ENCODE results near the gene BEND7. TPM values are rescaled to one million over a fixed set of nuclear protein-coding genes. Genes with fewer than 3 reads are reported as not detected.
"Not testable (repeated sequence)": the region's sequence is repeated elsewhere in the genome, so short reads cannot be mapped to it uniquely, and the experiment has no call there.

Gene BEND7, protein sequence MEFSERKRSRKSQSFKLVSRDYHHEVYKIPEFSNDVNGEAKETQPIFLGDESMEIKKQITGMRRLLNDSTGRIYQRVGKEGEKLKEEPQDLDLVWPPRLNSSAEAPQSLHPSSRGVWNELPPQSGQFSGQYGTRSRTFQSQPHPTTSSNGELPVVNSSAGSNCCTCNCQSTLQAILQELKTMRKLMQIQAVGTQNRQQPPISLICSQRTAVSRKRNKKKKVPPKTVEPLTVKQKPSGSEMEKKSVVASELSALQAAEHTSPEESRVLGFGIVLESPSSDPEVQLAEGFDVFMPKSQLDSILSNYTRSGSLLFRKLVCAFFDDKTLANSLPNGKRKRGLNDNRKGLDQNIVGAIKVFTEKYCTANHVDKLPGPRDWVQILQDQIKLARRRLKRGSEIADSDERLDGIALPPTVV
- polyA plus RNA-seq (ENCODE audit: insufficient read length in 4 of 4): 10 to 100 TPM; 29.5 to 39.1 (median 32.9) TPM

- DNase-seq (ENCODE audit: low read depth in 4 of 4, low spot score in 3 of 4): no peak
These were observed at the start of gene BEND7 for GRCh38 chr10:13528875-13529713. Gene BEND7, minus strand, starts transcription at chr10:13529014. Its CDS starts 481 bp downstream, at chr10:13528533.

DNA sequence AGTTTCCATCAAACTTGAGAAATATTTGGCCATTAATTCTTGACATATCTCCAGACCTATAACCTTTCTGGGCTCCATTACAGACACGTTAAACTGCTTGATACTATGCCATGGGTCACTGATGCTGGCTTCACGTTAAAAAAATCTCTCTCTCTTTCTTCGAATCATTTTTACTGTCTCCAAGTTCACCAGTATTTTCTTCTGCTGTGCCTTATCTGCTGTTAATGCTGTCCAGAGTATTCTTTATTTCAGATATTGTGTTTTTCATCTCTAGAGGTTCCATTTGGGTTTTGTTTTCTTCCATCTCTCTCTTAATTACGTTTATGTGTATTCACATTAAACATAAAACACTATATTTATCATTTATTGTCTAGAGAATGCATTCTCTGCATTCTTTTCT is 45.1 kb upstream of the BEND7 start:
- no peak for DNase-seq (ENCODE audit: low read depth in 4 of 4, low spot score in 3 of 4)

- no peak for DNase-seq (ENCODE audit: low read depth in 4 of 4, low spot score in 3 of 4)
These were observed 42.7 kb upstream of the BEND7 start for GRCh38 chr10:13571541-13571940.

DNA sequence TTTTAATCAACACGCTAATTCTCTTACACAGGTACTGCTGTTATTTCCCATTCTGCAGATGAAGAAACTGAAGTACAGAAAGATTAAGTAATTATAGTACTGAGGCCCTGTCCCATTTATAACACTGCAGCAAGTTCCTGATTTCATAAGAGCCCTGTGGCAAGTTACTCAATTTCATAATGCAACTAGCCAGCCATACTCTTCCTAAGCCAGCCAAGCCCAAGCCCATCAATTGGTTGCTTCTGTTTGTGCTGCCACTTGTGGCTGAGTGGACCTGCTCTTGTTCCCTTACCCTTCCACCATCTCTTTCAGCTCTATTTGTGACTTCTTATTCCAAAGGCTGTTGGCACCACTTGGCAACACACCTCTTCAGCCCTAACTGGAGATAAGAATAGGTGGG is 38.2 kb upstream of the BEND7 start:
- no peak for DNase-seq (ENCODE audit: low read depth in 4 of 4, low spot score in 3 of 4)

GRCh38 chr10:13564576-13564975 is 35.8 kb upstream of the BEND7 start:
- DNase-seq (ENCODE audit: low read depth in 4 of 4, low spot score in 3 of 4): no peak

GRCh38 chr10:13563481-13564445 is 34.9 kb upstream of the BEND7 start:
- no peak for DNase-seq (ENCODE audit: low read depth in 4 of 4, low spot score in 3 of 4)

DNA sequence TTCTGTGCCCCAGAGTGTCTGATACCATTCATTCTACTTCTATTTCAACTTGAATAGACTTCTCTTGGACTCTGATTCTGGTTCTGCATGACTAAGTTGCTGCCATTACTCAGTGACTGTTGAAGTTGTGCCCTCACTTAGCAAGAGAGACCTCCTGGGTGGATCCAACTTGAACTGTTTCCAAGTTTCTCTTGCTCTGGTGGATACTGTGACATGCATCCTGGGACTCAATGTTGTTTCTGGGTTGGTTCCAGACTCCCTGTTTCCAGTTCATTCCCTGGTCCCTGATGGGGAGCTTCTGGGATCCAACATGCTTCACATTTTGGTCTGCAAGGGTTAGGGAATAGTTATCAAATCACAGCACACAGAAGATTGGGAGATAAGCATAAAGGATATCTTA is 31.8 kb upstream of the BEND7 start:
- DNase-seq (ENCODE audit: low read depth in 4 of 4, low spot score in 3 of 4): peak in 1 of 4 donors; percentile 39

- DNase-seq (ENCODE audit: low read depth in 4 of 4, low spot score in 3 of 4): no peak
These were observed 30.4 kb upstream of the BEND7 start for GRCh38 chr10:13559124-13559700.

- no peak for DNase-seq (ENCODE audit: low read depth in 4 of 4, low spot score in 3 of 4)
These were observed 27.2 kb upstream of the BEND7 start for GRCh38 chr10:13555884-13556510.

- no peak for DNase-seq (ENCODE audit: low read depth in 4 of 4, low spot score in 3 of 4)
These were observed 22.0 kb upstream of the BEND7 start for GRCh38 chr10:13550802-13551201.

DNA sequence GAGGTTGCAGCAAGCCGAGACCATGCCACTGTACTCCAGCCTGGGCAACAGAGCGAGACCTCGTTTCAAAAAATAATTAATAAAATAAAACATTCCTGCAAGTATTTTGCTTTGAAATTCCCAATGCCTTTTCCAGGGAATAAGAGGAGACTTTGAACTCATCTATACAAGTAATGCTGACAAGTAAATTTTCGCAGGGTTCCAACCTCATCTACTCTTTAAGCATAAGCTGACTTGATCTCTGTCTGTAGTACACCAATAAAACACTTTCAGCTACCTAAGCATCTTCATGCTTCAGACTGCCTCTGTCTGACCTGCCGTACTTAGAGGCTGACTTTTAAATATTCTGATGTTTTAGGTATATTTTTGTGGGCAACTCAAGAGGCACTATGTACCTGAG is 13.7 kb upstream of the BEND7 start:
- no peak for DNase-seq (ENCODE audit: low read depth in 4 of 4, low spot score in 3 of 4)

DNA sequence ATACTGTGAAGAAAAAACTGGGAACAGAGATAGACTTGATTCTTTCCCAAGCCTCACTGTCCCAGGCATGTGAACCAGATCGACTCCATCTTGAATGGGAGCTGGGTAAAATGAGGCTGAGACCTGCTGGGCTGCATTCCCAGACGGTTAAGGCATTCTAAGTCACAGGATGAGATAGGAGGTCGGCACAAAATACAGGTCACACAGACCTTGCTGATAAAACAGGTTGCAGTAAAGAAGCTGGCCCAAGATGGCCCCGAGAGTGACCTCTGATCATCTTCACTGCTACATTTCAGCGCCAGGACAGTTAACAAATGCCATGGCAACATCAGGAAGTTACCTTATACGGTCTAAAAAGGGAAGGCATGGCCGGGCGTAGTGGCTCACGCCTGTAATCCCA is 9.2 kb upstream of the BEND7 start:
- not testable (repeated sequence) for DNase-seq (ENCODE audit: low read depth in 4 of 4, low spot score in 3 of 4)

GRCh38 chr10:13536674-13537366 is 8.0 kb upstream of the BEND7 start:
- DNase-seq (ENCODE audit: low read depth in 4 of 4, low spot score in 3 of 4): peak in 2 of 4 donors; percentile 51 to 65

DNA sequence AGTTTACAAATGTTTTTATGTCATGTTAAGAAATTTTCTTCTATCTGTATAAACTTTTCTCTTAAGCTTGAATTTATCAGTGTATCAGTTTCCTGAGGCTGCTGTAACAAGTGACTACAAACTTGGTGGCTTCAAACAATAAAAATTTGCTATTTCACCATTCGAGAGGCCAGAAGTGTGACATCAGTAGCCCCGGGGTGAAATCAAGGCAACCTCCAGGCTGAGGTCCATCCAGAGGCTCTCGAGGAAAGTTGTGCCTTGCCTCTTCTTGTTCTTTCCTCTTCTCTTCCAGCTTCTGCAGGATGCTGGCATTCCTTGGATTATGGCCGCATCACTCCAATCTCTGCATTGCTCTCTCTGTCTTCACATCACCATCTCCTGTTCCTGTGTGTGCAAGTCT is 6.5 kb upstream of the BEND7 start:
- no peak for DNase-seq (ENCODE audit: low read depth in 4 of 4, low spot score in 3 of 4)

GRCh38 chr10:13529714-13529973 is 830 bp upstream of the BEND7 start:
- no peak for DNase-seq (ENCODE audit: low read depth in 4 of 4, low spot score in 3 of 4)

GRCh38 chr10:13528123-13528874 is 515 bp downstream of the BEND7 start:
- no peak for DNase-seq (ENCODE audit: low read depth in 4 of 4, low spot score in 3 of 4)

GRCh38 chr10:13527864-13528122 is 1.0 kb downstream of the BEND7 start:
- DNase-seq (ENCODE audit: low read depth in 4 of 4, low spot score in 3 of 4): no peak

DNA sequence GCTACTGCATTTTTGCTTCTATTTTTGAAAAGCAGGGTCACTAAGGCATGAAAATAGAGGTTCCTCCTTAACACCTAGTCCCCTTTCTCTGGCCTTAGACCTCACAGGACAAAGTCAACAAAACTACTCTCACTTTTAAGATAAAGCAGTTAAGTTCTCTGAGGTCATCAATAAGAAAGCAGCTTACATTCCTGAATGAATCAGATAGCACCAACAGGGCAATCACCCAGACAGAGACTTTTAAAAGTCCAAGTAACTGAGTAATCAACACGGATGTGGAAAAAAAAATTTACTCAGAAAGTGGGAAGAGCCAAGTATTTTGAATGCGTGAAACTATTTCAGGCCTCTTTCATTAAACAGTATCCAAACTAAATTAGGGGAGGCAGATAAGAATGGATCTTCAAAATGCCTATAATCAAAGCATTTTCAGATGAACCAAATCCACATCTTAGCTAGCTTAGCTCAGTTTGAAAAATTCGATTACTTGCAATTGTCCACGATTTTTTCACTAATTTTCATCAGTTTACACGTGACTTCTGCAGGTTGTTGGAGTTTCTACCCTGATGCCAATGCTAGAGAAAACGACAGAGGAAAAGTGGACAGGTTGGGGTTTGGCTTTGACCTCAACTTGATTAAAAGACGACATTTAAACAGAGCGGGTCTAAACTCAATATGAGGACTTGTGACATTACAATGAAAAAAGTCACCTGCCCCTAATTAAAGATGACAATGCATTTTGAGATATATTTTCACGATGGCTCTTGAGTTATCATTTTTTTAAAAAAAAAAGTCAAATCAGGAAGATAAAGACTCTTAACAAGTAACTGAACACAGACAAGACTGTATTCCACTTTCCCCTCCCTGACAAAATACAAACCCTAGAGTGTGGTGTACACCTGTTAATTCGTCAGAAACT is 1.6 kb downstream of the BEND7 start:
- no peak for DNase-seq (ENCODE audit: low read depth in 4 of 4, low spot score in 3 of 4)
